SK-N-DZ (cell line): Measurements from ENCODE around the gene VPS18.
A peak's percentile ranks its signal among the peaks of the same experiment; 100 is the strongest.

Experiments
- DNase-seq: peaks from one replicate; pipeline ENCODE4 v3.0.0-alpha.2; 2015; ENCODE audit warnings: low spot score

Gene VPS18

GRCh38 chr15:40933517-40933902 lies 39.3 kb downstream of the VPS18 start:
- DNase-seq = no peak

GRCh38 chr15:40934457-40934856 lies 40.2 kb downstream of the VPS18 start:
- no peak for DNase-seq

GRCh38 chr15:40936234-40936708 lies 42.0 kb downstream of the VPS18 start:
- DNase-seq = no peak

GRCh38 chr15:40936709-40937666 lies 42.7 kb downstream of the VPS18 start:
- DNase-seq = peak; percentile 55

- no peak for DNase-seq
Measured at GRCh38 chr15:40937762-40938535, 43.7 kb downstream of the VPS18 start.

- DNase-seq = no peak
Measured at GRCh38 chr15:40938536-40938870, 44.3 kb downstream of the VPS18 start.

- DNase-seq = no peak
Measured at GRCh38 chr15:40940296-40940801, 46.1 kb downstream of the VPS18 start.

DNA sequence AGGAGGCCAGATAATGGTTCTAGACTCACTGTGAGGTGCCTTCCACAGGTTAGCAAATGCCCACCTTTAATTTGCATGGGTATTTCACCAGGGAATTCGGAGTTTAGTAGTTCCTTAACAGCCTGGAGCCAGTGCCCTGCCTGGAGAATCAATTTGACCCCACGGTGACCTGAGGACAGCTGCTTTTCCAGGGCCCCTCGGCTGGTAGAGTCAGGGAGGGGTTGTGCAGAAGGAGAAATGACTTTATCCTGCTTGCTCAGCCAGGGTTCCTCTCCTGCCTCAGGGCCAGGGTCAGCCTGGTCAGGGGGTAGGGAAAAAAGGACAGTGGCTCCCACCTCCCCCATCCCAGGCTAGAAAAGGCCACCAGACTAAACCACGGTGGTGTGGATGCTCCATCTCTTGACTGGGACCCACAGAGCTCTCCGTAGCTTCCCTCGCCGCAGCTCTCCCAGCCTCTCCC lies 46.8 kb downstream of the VPS18 start:
- no peak for DNase-seq

GRCh38 chr15:40941528-40942336 lies 47.5 kb downstream of the VPS18 start:
- peak; percentile 74 for DNase-seq

DNA sequence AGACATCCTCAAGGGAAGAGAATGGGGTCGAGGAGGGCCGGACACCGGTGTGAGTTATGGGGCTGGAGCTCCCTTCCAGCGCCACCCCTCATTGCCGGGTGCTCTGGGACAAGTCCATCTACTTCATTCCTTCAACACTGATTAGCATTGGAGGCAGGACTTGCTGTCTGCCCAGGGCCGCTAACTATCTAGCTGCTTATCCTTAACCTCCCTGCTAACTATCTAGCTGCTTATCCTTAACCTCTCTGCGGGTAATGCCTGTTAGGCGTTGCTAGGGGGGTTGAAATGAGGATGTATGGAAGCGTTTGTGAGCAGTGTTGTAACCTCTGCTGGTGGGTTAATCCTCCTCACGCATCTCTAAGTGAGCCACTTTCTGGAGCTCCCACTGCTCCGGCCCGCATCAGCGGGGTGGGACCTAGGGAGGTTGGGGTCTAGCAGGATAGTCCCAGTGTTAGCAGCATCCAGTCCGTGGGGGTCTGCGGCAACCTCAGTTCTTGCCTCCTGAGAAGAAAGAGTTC lies 48.1 kb downstream of the VPS18 start:
- no peak for DNase-seq

- no peak for DNase-seq
Measured at GRCh38 chr15:40942878-40943277, 48.6 kb downstream of the VPS18 start.

DNA sequence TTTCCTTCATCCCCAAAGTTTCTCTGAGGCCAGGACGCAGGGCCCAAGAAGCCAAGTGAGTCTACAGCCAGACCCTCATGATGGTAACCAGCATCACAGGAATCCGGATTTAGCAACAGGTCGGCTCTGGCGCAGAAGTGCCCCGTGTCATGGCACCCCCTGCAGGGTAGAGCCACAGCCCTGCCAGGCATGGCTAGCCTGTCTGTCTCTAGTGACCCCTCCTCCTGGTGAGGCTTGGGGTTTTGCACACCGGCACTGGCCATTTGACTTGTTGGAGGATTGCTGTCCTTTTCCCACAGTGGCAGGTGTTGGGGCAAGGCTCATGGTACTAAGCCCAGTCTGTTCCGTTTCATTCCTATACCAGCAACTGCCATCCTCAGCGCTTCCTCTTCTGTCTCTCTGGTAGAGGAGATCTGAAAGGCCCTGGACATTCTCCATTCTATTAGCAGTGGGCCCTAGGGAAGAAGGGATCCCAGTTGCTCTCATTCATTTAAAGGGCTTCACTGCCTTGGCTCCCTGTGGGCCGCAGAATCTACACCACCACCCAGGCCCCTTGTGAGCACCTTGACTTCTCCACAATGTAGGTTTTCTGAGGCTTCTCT lies 49.6 kb downstream of the VPS18 start:
- DNase-seq = no peak

DNA sequence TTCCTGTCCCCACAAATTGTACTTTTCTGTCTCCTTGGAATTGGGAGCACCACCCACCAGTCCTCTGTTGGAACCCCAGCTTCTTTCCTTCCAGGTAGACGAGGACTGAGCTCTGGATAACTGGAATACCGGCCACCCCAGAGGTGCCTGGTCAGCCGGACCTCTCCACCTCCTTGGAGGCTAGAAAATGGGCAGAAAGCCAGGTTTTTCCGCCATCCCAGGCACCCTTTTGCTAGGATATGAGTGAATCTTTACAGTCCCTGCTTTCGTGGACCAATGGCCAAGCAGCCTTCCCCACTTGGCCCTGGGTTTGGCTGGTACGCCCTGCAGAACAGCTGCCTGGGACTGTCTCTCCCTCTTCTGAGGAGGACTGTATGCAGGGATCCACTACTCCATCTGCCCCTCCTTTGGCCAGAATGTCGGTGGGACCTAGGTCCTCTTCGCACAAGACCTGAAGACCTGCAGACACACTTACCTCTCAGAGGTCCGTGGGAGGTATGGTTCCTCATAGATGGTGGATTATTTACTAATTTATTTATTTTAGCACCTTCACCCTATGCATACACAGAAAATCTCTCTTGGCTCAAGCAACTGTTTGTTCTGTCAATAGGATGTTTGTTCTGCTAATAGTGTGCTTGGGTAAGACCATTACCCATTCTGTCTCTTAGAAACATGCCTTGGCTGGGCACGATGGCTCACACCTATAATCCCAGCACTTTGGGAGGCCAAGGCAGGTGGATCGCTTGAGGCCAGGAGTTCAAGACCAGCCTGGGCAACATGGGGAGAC lies 50.5 kb downstream of the VPS18 start:
- no peak for DNase-seq

DNA sequence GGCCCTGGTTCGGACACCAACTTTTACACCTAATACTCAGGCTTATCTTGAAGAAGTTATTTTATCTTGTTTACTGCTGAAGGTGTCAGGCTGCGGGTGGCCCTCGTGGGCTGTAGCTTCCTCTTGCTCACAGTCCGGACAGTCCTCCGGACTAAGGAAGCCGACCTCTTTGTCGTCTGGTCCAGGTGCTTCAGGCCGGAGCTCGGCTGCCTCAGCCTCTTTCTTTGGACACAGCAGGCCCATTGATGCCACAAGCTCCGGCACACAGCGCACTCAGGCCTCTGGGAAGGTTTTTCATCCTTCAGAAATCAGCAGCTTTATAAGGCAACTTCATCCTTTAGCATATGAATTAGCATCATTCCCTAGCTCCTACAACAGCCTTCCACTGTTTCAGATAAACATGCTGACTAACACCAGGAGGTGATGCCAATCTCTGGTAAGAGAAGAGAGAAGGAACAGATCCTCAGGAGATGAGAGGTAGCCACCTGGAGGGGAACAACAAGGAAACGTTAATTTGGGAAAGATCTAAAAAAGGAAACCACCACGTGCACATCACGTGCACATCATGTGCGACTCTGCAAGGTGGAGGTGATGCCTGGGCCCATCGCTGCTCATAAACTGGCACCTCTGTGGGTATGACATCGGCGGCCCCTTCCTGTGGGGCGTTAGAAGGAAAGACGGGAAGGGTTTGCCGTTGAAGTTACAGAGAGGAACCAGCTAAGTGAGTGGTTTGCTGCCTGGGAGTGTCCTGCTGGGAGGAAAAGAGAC lies 54.6 kb downstream of the VPS18 start:
- no peak for DNase-seq

DNA sequence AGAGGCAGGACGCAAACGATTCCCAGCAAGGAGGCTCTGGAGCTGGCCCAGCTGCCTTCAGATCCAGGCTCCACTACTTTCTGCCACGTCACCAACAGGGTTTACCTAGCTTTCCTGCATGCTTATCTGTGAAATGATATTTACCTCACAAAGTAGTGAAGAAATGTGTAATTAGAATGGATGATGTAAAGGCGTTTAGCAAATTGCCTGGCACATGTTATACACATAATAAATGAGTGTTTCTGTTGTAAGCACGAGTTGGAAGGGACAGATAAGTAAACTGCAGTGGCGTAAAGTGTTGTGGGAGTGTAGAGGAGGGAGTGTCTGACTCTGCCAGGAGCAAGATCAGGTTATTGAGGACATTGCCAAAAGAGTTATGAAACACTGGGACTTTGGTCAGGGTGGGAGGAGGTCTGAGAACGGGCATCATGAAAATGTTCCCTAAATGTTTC lies 55.5 kb downstream of the VPS18 start:
- no peak for DNase-seq

DNA sequence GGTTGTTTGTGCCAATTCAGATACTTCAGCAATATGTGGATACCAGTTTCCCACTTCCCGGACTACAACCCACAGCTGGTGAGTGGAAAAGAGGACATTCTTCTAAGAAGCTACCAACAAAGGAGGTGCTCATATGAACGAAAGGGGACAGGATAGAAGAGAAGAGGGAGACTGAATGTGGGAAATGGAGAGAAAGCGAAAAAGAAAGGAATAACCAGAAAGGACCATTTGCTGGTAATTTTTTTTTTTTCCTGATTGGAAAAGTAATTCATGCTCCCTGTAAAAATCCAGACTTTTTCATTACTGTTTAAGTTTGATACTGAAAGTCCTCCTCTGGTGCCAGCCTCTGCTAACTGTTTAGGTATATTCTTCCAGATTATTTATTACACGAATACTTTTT lies 57.5 kb downstream of the VPS18 start:
- DNase-seq = no peak

- no peak for DNase-seq
Measured at GRCh38 chr15:40952301-40952900, 58.2 kb downstream of the VPS18 start.

- DNase-seq = peak; percentile 96
Measured at GRCh38 chr15:40952901-40953712, 58.9 kb downstream of the VPS18 start, which contains the start of gene CHAC1. Gene CHAC1, plus strand, starts transcription at chr15:40953471. Its CDS starts 113 bp downstream, at chr15:40953584.
